HepG2 (cell line): Measurements from ENCODE around the gene RSBN1L. TPM values are rescaled to one million over a fixed set of nuclear protein-coding genes. Genes with fewer than 3 reads are reported as not detected.

ENCODE experiments used
- CAMTA2 ChIP-seq: sonication (generic); formaldehyde crosslinking; IDR thresholded peaks from 2 replicates; pipeline ENCODE4 v1.4.0; 2020; ENCODE audit warnings: mild to moderate bottlenecking, missing genetic modification reagents, borderline replicate concordance
- ELK4 ChIP-seq: sonication (generic); formaldehyde crosslinking; IDR thresholded peaks from 2 replicates; pipeline ENCODE4 v1.9.0; 2021; ENCODE audit warnings: missing genetic modification reagents, borderline replicate concordance
- GMEB2 ChIP-seq: IDR thresholded peaks from 2 replicates; pipeline ENCODE4 v1.6.1; 2016; ENCODE audit warnings: missing biosample characterization, missing genetic modification reagents, low read depth
- HOXD1 ChIP-seq: sonication (generic); formaldehyde crosslinking; IDR thresholded peaks from 2 replicates; pipeline ENCODE4 v1.5.0; 2020; ENCODE audit warnings: missing genetic modification reagents
- IRX3 ChIP-seq: sonication (generic); formaldehyde crosslinking; IDR thresholded peaks from 2 replicates; pipeline ENCODE4 v1.8.1; 2023; ENCODE audit warnings: mild to moderate bottlenecking, low read depth, missing genetic modification reagents, borderline replicate concordance
- MLX ChIP-seq: IDR thresholded peaks from 2 replicates; pipeline ENCODE4 v1.6.1; 2016
- MXI1 ChIP-seq: IDR thresholded peaks from 3 replicates; pipeline ENCODE4 v1.6.1; 2012; ENCODE audit warnings: low read depth, low read length, inconsistent platforms, borderline replicate concordance
- POLR2AphosphoS5 ChIP-seq: IDR thresholded peaks from 2 replicates; pipeline ENCODE4 v1.6.1; 2012; ENCODE audit warnings: low read depth, low read length
- RAD21 ChIP-seq: fragments of 450-650 bp; formaldehyde crosslinking; IDR thresholded peaks from 2 replicates; pipeline ENCODE4 v1.5.0; 2020; ENCODE audit warnings: mild to moderate bottlenecking
- SP1 ChIP-seq, 2 experiments: fragments of 450-650 bp in 1 of 2; sonication (generic) in 1 of 2; formaldehyde crosslinking in 1 of 2; IDR thresholded peaks; 2 replicates each; pipeline versions ENCODE4 v1.4.0 to v1.6.1; 2016 to 2020; ENCODE audit warnings: missing genetic modification reagents in 1 of 2
- TERF1 ChIP-seq: sonication (generic); formaldehyde crosslinking; IDR thresholded peaks from 2 replicates; pipeline ENCODE4 v1.8.0; 2022; ENCODE audit warnings: mild to moderate bottlenecking, missing genetic modification reagents, moderate library complexity
- ZNF256 ChIP-seq: sonication (generic); formaldehyde crosslinking; conservative IDR thresholded peaks from 2 replicates; pipeline ENCODE4 v1.4.0; 2020; ENCODE audit warnings: missing genetic modification reagents
- ZNF615 ChIP-seq: sonication (generic); formaldehyde crosslinking; IDR thresholded peaks from 2 replicates; pipeline ENCODE4 v1.5.0; 2020; ENCODE audit warnings: mild to moderate bottlenecking, missing genetic modification reagents, borderline replicate concordance
- ZNF768 ChIP-seq: sonication (generic); formaldehyde crosslinking; IDR thresholded peaks from 2 replicates; pipeline ENCODE4 v1.4.0; 2020; ENCODE audit warnings: missing genetic modification reagents
- ZNF800 ChIP-seq: sonication (generic); formaldehyde crosslinking; IDR thresholded peaks from 2 replicates; pipeline ENCODE4 v1.4.0; 2020; ENCODE audit warnings: missing genetic modification reagents
- ZNF891 ChIP-seq: sonication (generic); formaldehyde crosslinking; IDR thresholded peaks from 2 replicates; pipeline ENCODE4 v1.5.0; 2020; ENCODE audit warnings: mild to moderate bottlenecking, missing genetic modification reagents
- polyA plus RNA-seq, 8 experiments: library from polyadenylated mRNA; depleted of rRNA in 3 of 8; stranded (reverse) in 7 of 8; unstranded in 1 of 8; fragments of >200 nt; fragmentation: Illumina TruSeq in 4 of 8; extraction: Trizol in 4 of 8; gene quantifications; 2 replicates each; pipeline versions ENCODE4 v1.2.1 to v1.2.3, GENCODE V29; 2011 to 2016; ENCODE audit warnings: low read depth in 4 of 8, missing spikeins in 1 of 8, mixed read lengths in 1 of 8; ENCODE audit not compliant: insufficient read depth in 1 of 8
- total RNA-seq, 5 experiments: library from RNA; depleted of rRNA; stranded (reverse); fragments of >200 nt; fragmentation: Illumina TruSeq; extraction: Trizol; gene quantifications; 2 replicates each; pipeline ENCODE4 v1.2.3, GENCODE V29; 2016; ENCODE audit warnings: low read depth in 1 of 5
- TF ChIP-seq, protein P1 (sequence below): sonication (generic); formaldehyde crosslinking; IDR thresholded peaks from 2 replicates; pipeline ENCODE4 v1.4.0; 2020; ENCODE audit warnings: mild to moderate bottlenecking, missing genetic modification reagents
- TF ChIP-seq, protein P2 (sequence below): sonication (generic); formaldehyde crosslinking; IDR thresholded peaks from 2 replicates; pipeline ENCODE4 v1.9.0; 2022; ENCODE audit warnings: low read depth, missing genetic modification reagents

The RSBN1L gene
- total and polyA plus RNA-seq, 2 of the 13 experiments (the other 11 are each of a cell fraction or from before 2014, with no cell fraction given) = 7.7 to 21.3 TPM

- TF ChIP-seq GMEB2 (CRISPR knock-in tag) = no peak
- TF ChIP-seq POLR2AphosphoS5 = no peak; the same call in 1 of the 2 replicates
- TF ChIP-seq ZNF615 (CRISPR knock-in tag) = no peak
- TF ChIP-seq ZNF800 (CRISPR knock-in tag) = no peak
- TF ChIP-seq CAMTA2 (CRISPR knock-in tag) = no peak
- no peak for TF ChIP-seq RAD21 (CRISPR knock-in tag)
- no peak for TF ChIP-seq TERF1 (CRISPR knock-in tag)
- no peak for TF ChIP-seq ZNF256 (CRISPR knock-in tag)
- no peak for TF ChIP-seq SP1 (IDR thresholded peaks at IDR 0.05)
- TF ChIP-seq SP1 (CRISPR knock-in tag; IDR thresholded peaks at IDR 0.05) = no peak
- TF ChIP-seq MXI1 = no peak; the same call in 2 of the 3 replicates
- TF ChIP-seq, protein P1, sequence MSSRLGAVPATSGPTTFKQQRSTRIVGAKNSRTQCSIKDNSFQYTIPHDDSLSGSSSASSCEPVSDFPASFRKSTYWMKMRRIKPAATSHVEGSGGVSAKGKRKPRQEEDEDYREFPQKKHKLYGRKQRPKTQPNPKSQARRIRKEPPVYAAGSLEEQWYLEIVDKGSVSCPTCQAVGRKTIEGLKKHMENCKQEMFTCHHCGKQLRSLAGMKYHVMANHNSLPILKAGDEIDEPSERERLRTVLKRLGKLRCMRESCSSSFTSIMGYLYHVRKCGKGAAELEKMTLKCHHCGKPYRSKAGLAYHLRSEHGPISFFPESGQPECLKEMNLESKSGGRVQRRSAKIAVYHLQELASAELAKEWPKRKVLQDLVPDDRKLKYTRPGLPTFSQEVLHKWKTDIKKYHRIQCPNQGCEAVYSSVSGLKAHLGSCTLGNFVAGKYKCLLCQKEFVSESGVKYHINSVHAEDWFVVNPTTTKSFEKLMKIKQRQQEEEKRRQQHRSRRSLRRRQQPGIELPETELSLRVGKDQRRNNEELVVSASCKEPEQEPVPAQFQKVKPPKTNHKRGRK (CRISPR knock-in tag) = no peak
- TF ChIP-seq HOXD1 (CRISPR knock-in tag) = no peak
- TF ChIP-seq, protein P2, sequence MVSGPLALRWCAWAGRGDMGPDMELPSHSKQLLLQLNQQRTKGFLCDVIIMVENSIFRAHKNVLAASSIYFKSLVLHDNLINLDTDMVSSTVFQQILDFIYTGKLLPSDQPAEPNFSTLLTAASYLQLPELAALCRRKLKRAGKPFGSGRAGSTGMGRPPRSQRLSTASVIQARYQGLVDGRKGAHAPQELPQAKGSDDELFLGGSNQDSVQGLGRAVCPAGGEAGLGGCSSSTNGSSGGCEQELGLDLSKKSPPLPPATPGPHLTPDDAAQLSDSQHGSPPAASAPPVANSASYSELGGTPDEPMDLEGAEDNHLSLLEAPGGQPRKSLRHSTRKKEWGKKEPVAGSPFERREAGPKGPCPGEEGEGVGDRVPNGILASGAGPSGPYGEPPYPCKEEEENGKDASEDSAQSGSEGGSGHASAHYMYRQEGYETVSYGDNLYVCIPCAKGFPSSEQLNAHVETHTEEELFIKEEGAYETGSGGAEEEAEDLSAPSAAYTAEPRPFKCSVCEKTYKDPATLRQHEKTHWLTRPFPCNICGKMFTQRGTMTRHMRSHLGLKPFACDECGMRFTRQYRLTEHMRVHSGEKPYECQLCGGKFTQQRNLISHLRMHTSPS (CRISPR knock-in tag) = no peak
- no peak; the same call in 1 of the 2 replicates for TF ChIP-seq ZNF768
- TF ChIP-seq ZNF891 (CRISPR knock-in tag) = no peak
- no peak for TF ChIP-seq IRX3 (CRISPR knock-in tag)
- TF ChIP-seq MLX (CRISPR knock-in tag) = no peak; the same call in 1 of the 2 replicates
- TF ChIP-seq ELK4 (CRISPR knock-in tag) = no peak
Measured at GRCh38 chr7:77696643-77697534, 630 bp downstream of the RSBN1L start (continued).
